Measurements from ENCODE around the gene SPEM3.

Gene SPEM3

GRCh38 chr17:7391307-7391706 is 37.4 kb upstream of the SPEM3 start:
- H3K27me3 ChIP-seq (ENCODE audit: low read depth, low read length): no peaks in the 10 kb centered on the region
- peaks cover 0 to 11% of the 10 kb centered on the region in 2 donors for H3K4me1 ChIP-seq (ENCODE audit: control insufficient read depth in 1 of 2, insufficient read depth in 2 of 2, low read length in 2 of 2)
- no peak overlapping the region for H3K4me3 ChIP-seq (ENCODE audit: low read depth in 1 of 2, low read length in 2 of 2)
- no peaks in the 10 kb centered on the region for H3K9me3 ChIP-seq (ENCODE audit: control insufficient read depth in 1 of 2, low read length in 2 of 2)
- no peak overlapping the region for H3K27ac ChIP-seq (ENCODE audit: low read length)
- H3K36me3 ChIP-seq (ENCODE audit: control insufficient read depth in 1 of 2, insufficient read depth in 2 of 2, low read length in 2 of 2): peaks cover 0 to 22% of the 10 kb centered on the region in 2 donors

GRCh38 chr17:7392696-7393612 is 35.7 kb upstream of the SPEM3 start:
- Histone ChIP-seq H3K27ac (ENCODE audit: low read length) (no peak overlapping the region), H3K9me3 (ENCODE audit: control insufficient read depth in 1 of 2, low read length in 2 of 2) (no peaks in the 10 kb centered on the region), H3K27me3 (ENCODE audit: low read depth, low read length) (no peaks in the 10 kb centered on the region), H3K36me3 (ENCODE audit: control insufficient read depth in 1 of 2, insufficient read depth in 2 of 2, low read length in 2 of 2) (peaks cover 0 to 22% of the 10 kb centered on the region in 2 donors), H3K4me1 (ENCODE audit: control insufficient read depth in 1 of 2, insufficient read depth in 2 of 2, low read length in 2 of 2) (peaks cover 0 to 11% of the 10 kb centered on the region in 2 donors), H3K4me3 (ENCODE audit: low read depth in 1 of 2, low read length in 2 of 2) (peak overlapping the region; percentile 85 to 87)

GRCh38 chr17:7393613-7394451 is 34.8 kb upstream of the SPEM3 start:
- H3K27ac ChIP-seq (ENCODE audit: low read length): peak overlapping the region; percentile 56
- H3K27me3 ChIP-seq (ENCODE audit: low read depth, low read length): no peaks in the 10 kb centered on the region
- peak overlapping the region; percentile 85 to 87 for H3K4me3 ChIP-seq (ENCODE audit: low read depth in 1 of 2, low read length in 2 of 2)
- H3K4me1 ChIP-seq (ENCODE audit: control insufficient read depth in 1 of 2, insufficient read depth in 2 of 2, low read length in 2 of 2): peaks cover 0 to 11% of the 10 kb centered on the region in 2 donors
- H3K9me3 ChIP-seq (ENCODE audit: control insufficient read depth in 1 of 2, low read length in 2 of 2): no peaks in the 10 kb centered on the region
- H3K36me3 ChIP-seq (ENCODE audit: control insufficient read depth in 1 of 2, insufficient read depth in 2 of 2, low read length in 2 of 2): peaks cover 0 to 19% of the 10 kb centered on the region in 2 donors

- peaks cover 0 to 11% of the 10 kb centered on the region in 2 donors for H3K36me3 ChIP-seq (ENCODE audit: control insufficient read depth in 1 of 2, insufficient read depth in 2 of 2, low read length in 2 of 2)
Measured at GRCh38 chr17:7394452-7395191, 34.0 kb upstream of the SPEM3 start, which contains the start of gene PLSCR3. TSS of gene PLSCR3 (minus strand) at chr17:7394525. CDS start at chr17:7394110, 415 bp downstream.

GRCh38 chr17:7396147-7396546 is 32.5 kb upstream of the SPEM3 start:
- H3K27me3 ChIP-seq (ENCODE audit: low read depth, low read length): no peaks in the 10 kb centered on the region
- H3K4me1 ChIP-seq (ENCODE audit: control insufficient read depth in 1 of 2, insufficient read depth in 2 of 2, low read length in 2 of 2): peaks cover 0 to 11% of the 10 kb centered on the region in 2 donors
- no peak overlapping the region for H3K4me3 ChIP-seq (ENCODE audit: low read depth in 1 of 2, low read length in 2 of 2)
- no peak overlapping the region for H3K27ac ChIP-seq (ENCODE audit: low read length)
- no peaks in the 10 kb centered on the region for H3K36me3 ChIP-seq (ENCODE audit: control insufficient read depth in 1 of 2, insufficient read depth in 2 of 2, low read length in 2 of 2)
- H3K9me3 ChIP-seq (ENCODE audit: control insufficient read depth in 1 of 2, low read length in 2 of 2): no peaks in the 10 kb centered on the region

More at GRCh38 chr17:7394452-7395191, 34.0 kb upstream of the SPEM3 start, which contains the start of gene PLSCR3:
- Histone ChIP-seq H3K9me3 (ENCODE audit: control insufficient read depth in 1 of 2, low read length in 2 of 2) (no peaks in the 10 kb centered on the region), H3K27me3 (ENCODE audit: low read depth, low read length) (no peaks in the 10 kb centered on the region), H3K27ac (ENCODE audit: low read length) (peak within 1 kb of the TSS; percentile 83), H3K4me1 (ENCODE audit: control insufficient read depth in 1 of 2, insufficient read depth in 2 of 2, low read length in 2 of 2) (peaks cover 0 to 11% of the 10 kb centered on the region in 2 donors), H3K4me3 (ENCODE audit: low read depth in 1 of 2, low read length in 2 of 2) (peak within 1 kb of the TSS; percentile 85 to 87)

- no peaks in the 10 kb centered on the region for H3K36me3 ChIP-seq (ENCODE audit: control insufficient read depth in 1 of 2, insufficient read depth in 2 of 2, low read length in 2 of 2)
- H3K27me3 ChIP-seq (ENCODE audit: low read depth, low read length): no peaks in the 10 kb centered on the region
- peaks cover 7 to 15% of the 10 kb centered on the region in 2 donors for H3K4me1 ChIP-seq (ENCODE audit: control insufficient read depth in 1 of 2, insufficient read depth in 2 of 2, low read length in 2 of 2)
- no peak overlapping the region for H3K27ac ChIP-seq (ENCODE audit: low read length)
- no peaks in the 10 kb centered on the region for H3K9me3 ChIP-seq (ENCODE audit: control insufficient read depth in 1 of 2, low read length in 2 of 2)
- no peak overlapping the region for H3K4me3 ChIP-seq (ENCODE audit: low read depth in 1 of 2, low read length in 2 of 2)
Measured at GRCh38 chr17:7398612-7399011, 30.0 kb upstream of the SPEM3 start.

- H3K9me3 ChIP-seq (ENCODE audit: control insufficient read depth in 1 of 2, low read length in 2 of 2): no peaks in the 10 kb centered on the region
- peak overlapping the region; percentile 63 to 70 for H3K4me3 ChIP-seq (ENCODE audit: low read depth in 1 of 2, low read length in 2 of 2)
- peak overlapping the region; percentile 92 for H3K27ac ChIP-seq (ENCODE audit: low read length)
- H3K4me1 ChIP-seq (ENCODE audit: control insufficient read depth in 1 of 2, insufficient read depth in 2 of 2, low read length in 2 of 2): peaks cover 7 to 16% of the 10 kb centered on the region in 2 donors
- no peaks in the 10 kb centered on the region for H3K27me3 ChIP-seq (ENCODE audit: low read depth, low read length)
- no peaks in the 10 kb centered on the region for H3K36me3 ChIP-seq (ENCODE audit: control insufficient read depth in 1 of 2, insufficient read depth in 2 of 2, low read length in 2 of 2)
Measured at GRCh38 chr17:7403043-7403726, 25.5 kb upstream of the SPEM3 start.

- H3K4me1 ChIP-seq (ENCODE audit: control insufficient read depth in 1 of 2, insufficient read depth in 2 of 2, low read length in 2 of 2): peaks cover 7 to 16% of the 10 kb centered on the region in 2 donors
Measured at GRCh38 chr17:7403727-7403976, 25.0 kb upstream of the SPEM3 start.

GRCh38 chr17:7403977-7404736 is 24.5 kb upstream of the SPEM3 start, which contains the start of gene TMEM256:
TSS of gene TMEM256 (minus strand) at chr17:7404097. CDS start at chr17:7404084, 13 bp downstream.
- Histone ChIP-seq H3K4me3 (ENCODE audit: low read depth in 1 of 2, low read length in 2 of 2) (peak within 1 kb of the TSS; percentile 63 to 70), H3K36me3 (ENCODE audit: control insufficient read depth in 1 of 2, insufficient read depth in 2 of 2, low read length in 2 of 2) (peaks cover 0 to 7% of the 10 kb centered on the region in 2 donors), H3K4me1 (ENCODE audit: control insufficient read depth in 1 of 2, insufficient read depth in 2 of 2, low read length in 2 of 2) (peaks cover 7 to 16% of the 10 kb centered on the region in 2 donors), H3K27me3 (ENCODE audit: low read depth, low read length) (no peaks in the 10 kb centered on the region), H3K27ac (ENCODE audit: low read length) (peak within 1 kb of the TSS; percentile 92), H3K9me3 (ENCODE audit: control insufficient read depth in 1 of 2, low read length in 2 of 2) (no peaks in the 10 kb centered on the region)

More at GRCh38 chr17:7403727-7403976, 25.0 kb upstream of the SPEM3 start:
- Histone ChIP-seq H3K4me3 (ENCODE audit: low read depth in 1 of 2, low read length in 2 of 2) (peak overlapping the region; percentile 63 to 70), H3K36me3 (ENCODE audit: control insufficient read depth in 1 of 2, insufficient read depth in 2 of 2, low read length in 2 of 2) (peaks cover 0 to 2% of the 10 kb centered on the region in 2 donors), H3K27ac (ENCODE audit: low read length) (peak overlapping the region; percentile 92), H3K27me3 (ENCODE audit: low read depth, low read length) (no peaks in the 10 kb centered on the region), H3K9me3 (ENCODE audit: control insufficient read depth in 1 of 2, low read length in 2 of 2) (no peaks in the 10 kb centered on the region)
